OCI-LY7 (cell line): ENCODE data around the gene ADPGK. TPM values are rescaled to one million over a fixed set of nuclear protein-coding genes. Genes with fewer than 3 reads are reported as not detected.

Experiments used
- BruUV-seq: library from RNA; stranded (reverse); fragments of 400-500 nt; replicated peaks from 2 replicates; lab custom pipeline; 2021; lab: Mats Ljungman, UMichigan
- CTCF ChIA-PET: fragments of 300-600 bp; sonication (Branson Sonifier 250); formaldehyde crosslinking; loops from one replicate; lab custom pipeline; 2022; ENCODE audit warnings: antibody characterized with exemption; ENCODE audit not compliant: unreplicated experiment; lab: Charles Lee
- POLR2A ChIA-PET: fragments of 300-600 bp; sonication (Branson Sonifier 250); formaldehyde crosslinking; loops from one replicate; lab custom pipeline; 2022; ENCODE audit warnings: antibody characterized with exemption; lab: Charles Lee
- DNase-seq: peaks from one replicate; pipeline ENCODE4 v3.0.0-alpha.2; 2015; ENCODE audit warnings: low spot score
- H2AFZ ChIP-seq: fragments of 200-600 bp; sonication (generic), shearing (Covaris generic); 2 replicates; pipeline ENCODE4 v1.6.1; 2014; ENCODE audit warnings: mild to moderate bottlenecking, antibody characterized with exemption, low read length, moderate library complexity
- H3K27ac ChIP-seq: fragments of 200-600 bp; sonication (generic); 2 replicates; pipeline ENCODE4 v1.5.1; 2014; ENCODE audit warnings: mixed run types, low read depth, mild to moderate bottlenecking, moderate library complexity, low read length, inconsistent platforms; ENCODE audit not compliant: poor library complexity, severe bottlenecking
- H3K36me3 ChIP-seq: fragments of 200-600 bp; sonication (generic); 2 replicates; pipeline ENCODE4 v1.6.1; 2014; ENCODE audit warnings: mild to moderate bottlenecking, antibody characterized with exemption, low read length, moderate library complexity, mixed read lengths; ENCODE audit not compliant: insufficient read depth
- H3K4me1 ChIP-seq: fragments of 200-600 bp; sonication (generic); 2 replicates; pipeline ENCODE4 v1.5.1; 2014; ENCODE audit warnings: mild to moderate bottlenecking, low read length; ENCODE audit not compliant: insufficient read depth, poor library complexity, severe bottlenecking
- H3K4me2 ChIP-seq: fragments of 200-600 bp; sonication (generic); 2 replicates; pipeline ENCODE4 v1.6.1; 2014; ENCODE audit warnings: mild to moderate bottlenecking, low read length
- H3K4me3 ChIP-seq: fragments of 200-600 bp; sonication (generic); 2 replicates; pipeline ENCODE4 v1.5.1; 2014; ENCODE audit warnings: mild to moderate bottlenecking, low read depth, low read length; ENCODE audit not compliant: poor library complexity, severe bottlenecking
- H3K79me2 ChIP-seq: fragments of 200-600 bp; sonication (generic); 2 replicates; pipeline ENCODE4 v1.6.1; 2016; ENCODE audit warnings: low read depth, mild to moderate bottlenecking, low read length, moderate library complexity, mixed read lengths; ENCODE audit not compliant: insufficient read depth
- H3K9me2 ChIP-seq: fragments of 200-600 bp; sonication (generic); 2 replicates; pipeline ENCODE4 v1.6.1; 2016; ENCODE audit warnings: mild to moderate bottlenecking, low read length, mixed read lengths; ENCODE audit not compliant: insufficient read depth
- H3K9me3 ChIP-seq: fragments of 200-600 bp; sonication (generic); 2 replicates; pipeline ENCODE4 v1.6.1; 2014; ENCODE audit warnings: mild to moderate bottlenecking, mixed run types, low read length, mixed read lengths
- H4K20me1 ChIP-seq: fragments of 200-600 bp; sonication (generic); 2 replicates; pipeline ENCODE4 v1.6.1; 2014; ENCODE audit warnings: mild to moderate bottlenecking, antibody characterized with exemption, low read length, moderate library complexity, mixed read lengths; ENCODE audit not compliant: insufficient read depth
- EZH2phosphoT487 ChIP-seq: fragments of 200-600 bp; sonication (generic); IDR thresholded peaks from 2 replicates; pipeline ENCODE4 v1.6.1; 2018; ENCODE audit warnings: low read depth, borderline replicate concordance, mild to moderate bottlenecking, mixed run types, antibody characterized with exemption, low read length, moderate library complexity, mixed read lengths
- intact Hi-C: fragments of 100-400 bp; cut with micrococcal nuclease; formaldehyde crosslinking; loops from one replicate; pipeline ENCODE4 v1.10.0; 2022; ENCODE audit not compliant: unreplicated experiment
- total RNA-seq, 2 experiments: library from RNA; depleted of rRNA in 1 of 2; stranded (reverse); fragments of >200 nt in 1 of 2; shearing (Covaris generic) in 1 of 2; gene quantifications; 2 replicates each; pipeline ENCODE4 v1.2.3, GENCODE V29; 2014 to 2022
- TF ChIP-seq, protein P1 (sequence below): fragments of 200-600 bp; sonication (generic); conservative IDR thresholded peaks from 2 replicates; pipeline ENCODE4 v1.5.1; 2014; ENCODE audit warnings: mild to moderate bottlenecking, antibody characterized with exemption, low read length, moderate library complexity, mixed read lengths

The ADPGK gene
- total RNA-seq, 2 experiments from 2014 or later: 74.9 to 86.8 TPM

DNA sequence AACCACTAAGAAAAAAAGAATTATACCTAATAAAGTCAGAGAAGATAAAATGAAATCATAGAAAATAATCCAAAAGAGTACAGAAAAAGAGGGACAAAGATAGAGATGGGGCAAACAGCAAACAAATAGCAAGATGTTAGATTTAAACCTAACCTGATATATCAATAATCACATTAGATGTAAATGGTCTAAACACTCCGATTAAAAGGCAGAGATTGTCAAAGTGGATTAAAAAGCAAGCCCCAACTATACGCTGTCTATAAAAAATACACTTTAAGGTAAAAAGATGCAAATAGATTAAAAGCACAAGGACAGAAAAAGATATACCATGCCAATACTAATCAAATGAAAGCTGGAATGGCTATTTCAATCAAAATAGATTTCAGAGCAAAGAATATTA is 16.8 kb downstream of the ADPGK start:
- Histone ChIP-seq H3K79me2 (peaks cover 12% of the 10 kb centered on the region; the same call in 1 of the 2 replicates), H3K27ac (no peak overlapping the region), H3K36me3 (peaks cover 97% of the 10 kb centered on the region), H3K9me2 (no peaks in the 10 kb centered on the region), H3K4me3 (no peak overlapping the region), H4K20me1 (no peaks in the 10 kb centered on the region), H3K4me1 (no peaks in the 10 kb centered on the region), H2AFZ (no peak overlapping the region), H3K9me3 (peaks cover 25% of the 10 kb centered on the region), H3K4me2 (no peak overlapping the region)
- TF ChIP-seq, protein P1, sequence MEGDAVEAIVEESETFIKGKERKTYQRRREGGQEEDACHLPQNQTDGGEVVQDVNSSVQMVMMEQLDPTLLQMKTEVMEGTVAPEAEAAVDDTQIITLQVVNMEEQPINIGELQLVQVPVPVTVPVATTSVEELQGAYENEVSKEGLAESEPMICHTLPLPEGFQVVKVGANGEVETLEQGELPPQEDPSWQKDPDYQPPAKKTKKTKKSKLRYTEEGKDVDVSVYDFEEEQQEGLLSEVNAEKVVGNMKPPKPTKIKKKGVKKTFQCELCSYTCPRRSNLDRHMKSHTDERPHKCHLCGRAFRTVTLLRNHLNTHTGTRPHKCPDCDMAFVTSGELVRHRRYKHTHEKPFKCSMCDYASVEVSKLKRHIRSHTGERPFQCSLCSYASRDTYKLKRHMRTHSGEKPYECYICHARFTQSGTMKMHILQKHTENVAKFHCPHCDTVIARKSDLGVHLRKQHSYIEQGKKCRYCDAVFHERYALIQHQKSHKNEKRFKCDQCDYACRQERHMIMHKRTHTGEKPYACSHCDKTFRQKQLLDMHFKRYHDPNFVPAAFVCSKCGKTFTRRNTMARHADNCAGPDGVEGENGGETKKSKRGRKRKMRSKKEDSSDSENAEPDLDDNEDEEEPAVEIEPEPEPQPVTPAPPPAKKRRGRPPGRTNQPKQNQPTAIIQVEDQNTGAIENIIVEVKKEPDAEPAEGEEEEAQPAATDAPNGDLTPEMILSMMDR: no peak
- TF ChIP-seq EZH2phosphoT487: no peak
- intact Hi-C loops: no loop called here
- DNase-seq: no peak
- ChIA-PET CTCF (no interaction called here), POLR2A (no interaction called here)
- BruUV-seq: no TSS peak

DNA sequence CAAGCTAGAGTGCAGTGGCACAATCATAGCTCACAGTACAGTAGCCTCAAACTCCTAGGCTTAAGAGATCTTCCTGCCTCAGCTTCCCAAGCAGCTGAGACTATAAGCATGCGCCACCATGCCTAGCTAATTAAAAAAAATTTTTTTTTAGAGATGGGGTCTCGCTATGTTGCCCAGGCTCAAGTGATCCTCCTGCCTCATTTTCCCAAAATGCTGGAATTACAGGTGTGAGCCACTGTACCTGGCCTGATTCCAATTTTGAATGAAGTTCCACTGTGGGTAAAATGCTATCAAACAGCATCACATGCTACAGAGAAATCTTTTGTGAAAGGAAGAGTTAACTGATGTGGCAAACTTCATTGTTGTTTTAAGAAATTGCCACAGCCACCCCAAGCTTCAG is 17.5 kb downstream of the ADPGK start:
- intact Hi-C loops: no loop called here
- no peaks in the 10 kb centered on the region for H3K4me1 ChIP-seq
- no peak overlapping the region for H3K4me2 ChIP-seq
- H3K4me3 ChIP-seq: no peak overlapping the region
- peaks cover 25% of the 10 kb centered on the region for H3K9me3 ChIP-seq
- no peak for DNase-seq
- peaks cover 12% of the 10 kb centered on the region; the same call in 1 of the 2 replicates for H3K79me2 ChIP-seq
- H2AFZ ChIP-seq: no peak overlapping the region
- CTCF ChIA-PET: no interaction called here
- H3K9me2 ChIP-seq: no peaks in the 10 kb centered on the region
- TF ChIP-seq, protein P1: no peak
- TF ChIP-seq EZH2phosphoT487: no peak
- BruUV-seq: no TSS peak
- POLR2A ChIA-PET: interaction anchor here (0.6 kb wide), 1 partner anchor 374 kb away, joined by 5 read pairs; no protein-coding TSS in a partner anchor
- H3K27ac ChIP-seq: no peak overlapping the region
- H3K36me3 ChIP-seq: peaks cover 95% of the 10 kb centered on the region
- H4K20me1 ChIP-seq: no peaks in the 10 kb centered on the region

DNA sequence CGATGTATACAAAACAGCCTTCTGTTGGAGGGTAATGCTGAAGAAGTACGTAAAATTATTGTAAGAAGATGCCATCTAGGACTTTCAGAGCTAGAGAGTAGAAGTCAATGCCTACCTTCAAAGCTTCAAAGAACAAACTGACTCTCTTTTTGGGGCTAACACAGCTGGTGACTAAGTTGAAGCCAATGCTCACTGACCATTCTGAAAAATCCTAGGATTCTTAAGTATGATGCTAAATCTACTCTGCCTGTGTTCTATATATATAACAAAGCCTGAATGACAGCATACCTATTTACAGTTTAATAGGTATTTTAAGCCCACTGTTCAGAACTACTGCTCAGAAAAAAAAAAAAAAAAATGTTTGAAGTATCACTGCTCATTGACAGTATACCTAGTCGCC is 18.9 kb downstream of the ADPGK start:
- intact Hi-C loops: no loop called here
- POLR2A ChIA-PET: interaction anchor here (0.7 kb wide), 2 partner anchors 10 to 1041 kb away, joined by 3 to 4 read pairs; no protein-coding TSS in a partner anchor
- TF ChIP-seq, protein P1: no peak
- no peak for TF ChIP-seq EZH2phosphoT487
- H3K4me3 ChIP-seq: no peak overlapping the region
- H3K27ac ChIP-seq: no peak overlapping the region
- no TSS peak for BruUV-seq
- peaks cover 12% of the 10 kb centered on the region; the same call in 1 of the 2 replicates for H3K79me2 ChIP-seq
- peaks cover 95% of the 10 kb centered on the region for H3K36me3 ChIP-seq
- CTCF ChIA-PET: no interaction called here
- peaks cover 25% of the 10 kb centered on the region for H3K9me3 ChIP-seq
- no peaks in the 10 kb centered on the region for H4K20me1 ChIP-seq
- DNase-seq: no peak
- no peaks in the 10 kb centered on the region for H3K4me1 ChIP-seq
- no peak overlapping the region for H2AFZ ChIP-seq
- H3K4me2 ChIP-seq: no peak overlapping the region
- no peaks in the 10 kb centered on the region for H3K9me2 ChIP-seq
